ENCODE measurements around the gene DTX3.

The DTX3 gene

GRCh38 chr12:57577981-57578758 is 26.5 kb upstream of the DTX3 start:
- H3K9ac ChIP-seq (ENCODE audit: low read depth, low read length): no peak overlapping the region
- H3K27me3 ChIP-seq (ENCODE audit: insufficient read depth, low read length, poor library complexity): peaks cover 24% of the 10 kb centered on the region
- no peaks in the 10 kb centered on the region for H3K79me2 ChIP-seq (ENCODE audit: insufficient read depth, low read length)
- no peaks in the 10 kb centered on the region for H4K20me1 ChIP-seq (ENCODE audit: insufficient read depth, low read length)
- H3K4me3 ChIP-seq (ENCODE audit: low read depth in 1 of 2, low read length in 2 of 2): no peak overlapping the region
- no peak overlapping the region for H3K4me2 ChIP-seq (ENCODE audit: insufficient read depth, low read length)
- H3K27ac ChIP-seq (ENCODE audit: low read length): no peak overlapping the region
- no peaks in the 10 kb centered on the region for H3K9me3 ChIP-seq (ENCODE audit: insufficient read depth, low read length, severe bottlenecking)
- no peak overlapping the region for H2AFZ ChIP-seq (ENCODE audit: low read depth, low read length)
- peaks cover 4% of the 10 kb centered on the region for H3K4me1 ChIP-seq (ENCODE audit: insufficient read depth, low read length)
- DNase-seq: no peak
- no peak for ATAC-seq (ENCODE audit: insufficient read depth, low read depth)
- no peak for TF ChIP-seq EZH2 (IDR thresholded peaks at IDR 0.05; ENCODE audit: borderline replicate concordance, low read depth, low read length, severe bottlenecking)
- TF ChIP-seq CTCF (IDR thresholded peaks at IDR 0.05; ENCODE audit: borderline replicate concordance, extremely low read depth, low read length, poor library complexity, severe bottlenecking): no peak
- H3K36me3 ChIP-seq (ENCODE audit: insufficient read depth, low read length): no peaks in the 10 kb centered on the region

GRCh38 chr12:57579011-57579410 is 25.6 kb upstream of the DTX3 start:
- H2AFZ ChIP-seq (ENCODE audit: low read depth, low read length): no peak overlapping the region
- ATAC-seq (ENCODE audit: insufficient read depth, low read depth): no peak
- H3K9me3 ChIP-seq (ENCODE audit: insufficient read depth, low read length, severe bottlenecking): no peaks in the 10 kb centered on the region
- H3K27ac ChIP-seq (ENCODE audit: low read length): no peak overlapping the region
- H3K9ac ChIP-seq (ENCODE audit: low read depth, low read length): no peak overlapping the region
- H3K79me2 ChIP-seq (ENCODE audit: insufficient read depth, low read length): no peaks in the 10 kb centered on the region
- H3K27me3 ChIP-seq (ENCODE audit: insufficient read depth, low read length, poor library complexity): peaks cover 24% of the 10 kb centered on the region
- H3K4me3 ChIP-seq (ENCODE audit: low read depth in 1 of 2, low read length in 2 of 2): no peak overlapping the region
- no peak for DNase-seq
- no peak overlapping the region for H3K4me2 ChIP-seq (ENCODE audit: insufficient read depth, low read length)
- H4K20me1 ChIP-seq (ENCODE audit: insufficient read depth, low read length): no peaks in the 10 kb centered on the region
- no peak for TF ChIP-seq CTCF (IDR thresholded peaks at IDR 0.05; ENCODE audit: borderline replicate concordance, extremely low read depth, low read length, poor library complexity, severe bottlenecking)
- no peak for TF ChIP-seq EZH2 (IDR thresholded peaks at IDR 0.05; ENCODE audit: borderline replicate concordance, low read depth, low read length, severe bottlenecking)
- H3K36me3 ChIP-seq (ENCODE audit: insufficient read depth, low read length): no peaks in the 10 kb centered on the region
- peaks cover 5% of the 10 kb centered on the region for H3K4me1 ChIP-seq (ENCODE audit: insufficient read depth, low read length)

GRCh38 chr12:57579677-57580465 is 24.8 kb upstream of the DTX3 start:
- ATAC-seq (ENCODE audit: insufficient read depth, low read depth): no peak
- no peak overlapping the region for H3K4me2 ChIP-seq (ENCODE audit: insufficient read depth, low read length)
- no peaks in the 10 kb centered on the region for H3K36me3 ChIP-seq (ENCODE audit: insufficient read depth, low read length)

More at GRCh38 chr12:57579677-57580465, 24.8 kb upstream of the DTX3 start:
- TF ChIP-seq CTCF (IDR thresholded peaks at IDR 0.05; ENCODE audit: borderline replicate concordance, extremely low read depth, low read length, poor library complexity, severe bottlenecking): no peak
- TF ChIP-seq EZH2 (IDR thresholded peaks at IDR 0.05; ENCODE audit: borderline replicate concordance, low read depth, low read length, severe bottlenecking): no peak
- Histone ChIP-seq H2AFZ (ENCODE audit: low read depth, low read length) (no peak overlapping the region), H4K20me1 (ENCODE audit: insufficient read depth, low read length) (no peaks in the 10 kb centered on the region), H3K4me1 (ENCODE audit: insufficient read depth, low read length) (peaks cover 5% of the 10 kb centered on the region), H3K27me3 (ENCODE audit: insufficient read depth, low read length, poor library complexity) (peaks cover 30% of the 10 kb centered on the region), H3K79me2 (ENCODE audit: insufficient read depth, low read length) (no peaks in the 10 kb centered on the region), H3K27ac (ENCODE audit: low read length) (no peak overlapping the region), H3K9me3 (ENCODE audit: insufficient read depth, low read length, severe bottlenecking) (no peaks in the 10 kb centered on the region), H3K4me3 (ENCODE audit: low read depth in 1 of 2, low read length in 2 of 2) (no peak overlapping the region), H3K9ac (ENCODE audit: low read depth, low read length) (no peak overlapping the region)
- DNase-seq: no peak
